Activated T-cell treated with anti-CD3 and anti-CD28 coated beads, Interleukin-2, amount 50 U/mL, for 4 hours (primary cell): Measurements from ENCODE around the gene CCDC137. TPM values are rescaled to one million over a fixed set of nuclear protein-coding genes. Genes with fewer than 3 reads are reported as not detected.

Source experiments
- ATAC-seq, 2 donors: fragments of 200-7000 bp; cut with Tn5 transposase; one replicate each; pipeline ENCODE4 v1.10.0; 2021
- DNase-seq: peaks from one replicate; pipeline ENCODE4 v3.0.0-alpha.2; 2020
- H3K27me3 Mint-ChIP-seq: one replicate; pipeline ENCODE4 v1.8.0; 2021; ENCODE audit warnings: low read depth, mixed read lengths
- H3K36me3 Mint-ChIP-seq: one replicate; pipeline ENCODE4 v1.8.0; 2022; ENCODE audit warnings: mixed read lengths; ENCODE audit not compliant: insufficient read depth
- H3K4me1 Mint-ChIP-seq: one replicate; pipeline ENCODE4 v1.8.0; 2021; ENCODE audit warnings: low read depth, mixed read lengths
- H3K4me3 Mint-ChIP-seq: one replicate; pipeline ENCODE4 v1.8.0; 2021; ENCODE audit warnings: mild to moderate bottlenecking, moderate library complexity, mixed read lengths
- H3K9me3 Mint-ChIP-seq: one replicate; pipeline ENCODE4 v1.8.0; 2021; ENCODE audit warnings: mixed read lengths
- total RNA-seq, 3 donors: library from RNA; stranded (reverse); gene quantifications; one replicate each; pipeline ENCODE4 v1.2.1, GENCODE V29; 2021

Gene CCDC137
- total RNA-seq, 3 donors from 2014 or later: 82.9 to 91.9 (median 84.9) TPM

DNA sequence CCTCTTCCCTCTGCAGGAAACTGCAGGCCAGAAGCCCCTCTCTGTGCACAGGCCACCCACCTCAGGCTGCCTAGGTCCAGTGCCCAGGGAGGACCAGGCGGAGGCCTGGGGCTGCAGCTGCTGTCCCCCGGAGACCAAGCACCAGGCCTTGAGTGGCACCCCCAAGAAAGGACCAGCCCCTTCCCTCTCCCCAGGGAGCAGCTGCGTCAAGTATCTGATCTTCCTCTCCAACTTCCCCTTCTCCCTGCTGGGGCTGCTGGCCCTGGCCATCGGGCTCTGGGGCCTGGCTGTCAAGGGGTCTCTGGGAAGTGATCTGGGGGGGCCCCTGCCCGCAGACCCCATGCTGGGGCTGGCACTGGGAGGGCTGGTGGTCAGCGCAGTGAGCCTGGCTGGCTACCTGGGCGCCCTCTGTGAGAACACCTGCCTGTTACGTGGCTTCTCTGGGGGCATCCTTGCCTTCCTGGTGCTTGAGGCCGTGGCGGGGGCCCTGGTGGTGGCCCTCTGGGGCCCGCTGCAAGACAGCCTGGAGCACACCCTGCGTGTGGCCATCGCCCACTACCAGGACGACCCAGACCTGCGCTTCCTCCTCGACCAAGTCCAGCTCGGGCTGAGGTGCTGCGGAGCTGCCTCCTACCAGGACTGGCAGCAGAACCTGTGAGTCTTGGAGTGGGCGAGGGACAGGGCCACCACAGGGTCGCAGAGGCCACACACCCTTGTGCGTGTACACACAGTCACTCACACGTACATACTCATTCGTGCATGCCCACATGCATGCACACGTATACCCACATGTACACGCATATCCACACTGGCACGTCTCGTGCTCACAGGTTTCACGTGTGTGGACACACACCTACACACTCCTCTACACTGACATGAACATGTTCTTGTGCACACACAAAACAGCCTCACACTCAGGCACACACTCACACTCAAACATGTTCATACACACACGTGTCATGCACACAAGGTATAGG, 21.3 kb upstream of the CCDC137 start:
- Mint-ChIP-seq H3K36me3 (no peaks in the 10 kb centered on the region), H3K27me3 (peaks cover 21% of the 10 kb centered on the region), H3K4me3 (no peak overlapping the region), H3K9me3 (no peaks in the 10 kb centered on the region), H3K4me1 (no peaks in the 10 kb centered on the region)
- DNase-seq (no peak), ATAC-seq (no peak)

DNA sequence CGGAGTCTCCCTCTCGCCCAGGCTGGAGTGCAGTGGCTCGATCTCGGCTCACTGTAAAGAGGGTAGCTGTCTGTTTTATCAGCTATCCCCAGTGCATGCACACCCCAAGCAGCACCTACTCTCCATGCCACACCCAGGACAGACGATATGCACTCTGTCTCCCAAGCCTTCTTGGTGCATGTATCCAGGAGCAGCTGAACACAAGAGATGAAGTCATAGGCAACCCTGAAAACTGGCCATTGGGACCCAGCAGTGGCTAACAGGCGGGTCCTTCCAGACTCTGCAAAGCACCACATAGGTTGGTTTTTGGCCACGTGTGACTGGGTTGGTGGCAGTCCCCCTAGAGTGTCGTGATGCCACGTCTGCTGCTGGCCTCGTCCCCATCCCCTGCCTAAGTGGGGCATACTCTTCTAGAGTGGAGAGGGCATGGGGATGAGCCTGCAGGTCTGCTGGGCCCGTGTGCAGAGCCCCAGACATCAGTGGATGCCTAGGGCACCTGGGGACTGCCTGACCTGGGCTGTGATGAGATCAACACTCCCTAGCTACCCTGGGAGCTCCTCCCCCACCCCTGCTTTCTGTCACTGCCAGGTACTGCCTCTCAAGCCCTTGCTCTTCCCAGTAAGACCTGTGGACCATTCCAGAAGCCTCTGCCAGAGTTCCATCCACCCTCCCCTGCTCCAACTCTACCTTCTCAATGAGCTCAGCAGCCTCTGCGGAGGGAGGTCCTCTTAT, 19.5 kb upstream of the CCDC137 start:
- H3K27me3 Mint-ChIP-seq: peaks cover 27% of the 10 kb centered on the region
- no peak for ATAC-seq
- no peaks in the 10 kb centered on the region for H3K9me3 Mint-ChIP-seq
- no peak for DNase-seq
- H3K4me3 Mint-ChIP-seq: no peak overlapping the region
- no peaks in the 10 kb centered on the region for H3K36me3 Mint-ChIP-seq
- H3K4me1 Mint-ChIP-seq: no peaks in the 10 kb centered on the region

- no peaks in the 10 kb centered on the region for H3K4me1 Mint-ChIP-seq
- H3K9me3 Mint-ChIP-seq: no peaks in the 10 kb centered on the region
Observed at GRCh38 chr17:81647640-81648012, 18.9 kb upstream of the CCDC137 start.

GRCh38 chr17:81648013-81648706, 18.4 kb upstream of the CCDC137 start:
- H3K9me3 Mint-ChIP-seq: no peaks in the 10 kb centered on the region
- no peaks in the 10 kb centered on the region for H3K4me1 Mint-ChIP-seq
- no peak for ATAC-seq
- H3K4me3 Mint-ChIP-seq: no peak overlapping the region
- no peaks in the 10 kb centered on the region for H3K36me3 Mint-ChIP-seq
- DNase-seq: no peak
- H3K27me3 Mint-ChIP-seq: peaks cover 27% of the 10 kb centered on the region

More at GRCh38 chr17:81647640-81648012, 18.9 kb upstream of the CCDC137 start:
- DNase-seq (no peak), ATAC-seq (peak in 1 of 2 donors; percentile 28)
- Mint-ChIP-seq H3K36me3 (no peaks in the 10 kb centered on the region), H3K27me3 (peaks cover 27% of the 10 kb centered on the region), H3K4me3 (no peak overlapping the region)

DNA sequence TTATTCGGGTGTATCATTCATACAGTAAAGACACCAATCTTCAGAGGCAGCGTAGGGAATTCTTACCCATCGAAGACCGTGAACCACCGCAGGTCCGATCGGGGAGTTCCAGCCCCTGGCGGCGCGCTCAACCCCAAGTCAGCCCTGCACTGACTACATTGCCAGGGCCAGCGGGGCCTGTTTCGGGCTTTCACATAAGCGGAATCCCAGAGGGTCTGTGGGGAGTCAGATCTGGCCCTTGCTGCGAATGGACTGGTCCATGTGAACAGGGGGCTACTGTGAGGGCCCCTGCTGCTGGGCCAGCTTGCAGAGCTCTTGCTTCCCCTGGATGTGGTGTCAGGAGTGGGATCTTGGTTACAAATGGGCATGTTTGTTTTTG, 17.8 kb upstream of the CCDC137 start:
- Mint-ChIP-seq H3K4me1 (peaks cover 3% of the 10 kb centered on the region), H3K9me3 (no peaks in the 10 kb centered on the region), H3K36me3 (no peaks in the 10 kb centered on the region), H3K27me3 (peaks cover 29% of the 10 kb centered on the region), H3K4me3 (no peak overlapping the region)
- no peak for ATAC-seq
- DNase-seq: no peak

- Mint-ChIP-seq H3K36me3 (no peaks in the 10 kb centered on the region), H3K4me3 (no peak overlapping the region), H3K9me3 (no peaks in the 10 kb centered on the region), H3K27me3 (peaks cover 31% of the 10 kb centered on the region), H3K4me1 (peaks cover 3% of the 10 kb centered on the region)
- DNase-seq (no peak), ATAC-seq (no peak)
Observed at GRCh38 chr17:81650951-81651350, 15.6 kb upstream of the CCDC137 start.

DNA sequence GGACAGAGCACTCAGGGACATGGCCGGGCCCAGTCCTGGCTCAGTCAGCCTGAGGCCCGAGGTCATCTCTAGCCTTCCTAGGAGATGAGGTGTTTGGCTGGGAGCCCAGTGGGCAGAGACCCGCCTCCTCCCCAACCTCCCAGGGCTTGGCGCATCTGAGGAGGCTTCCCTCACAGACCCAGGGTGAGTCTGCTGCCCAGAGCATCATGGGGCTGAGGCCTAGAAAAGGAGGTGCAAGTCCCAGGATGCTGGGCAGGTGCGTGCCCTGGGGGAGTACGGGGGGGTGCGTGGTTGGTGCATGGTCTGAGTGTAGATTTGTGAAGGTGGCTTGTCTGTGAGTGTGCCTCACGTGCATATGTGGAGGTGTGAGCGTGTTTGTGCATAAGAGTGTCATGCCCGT, 14.8 kb upstream of the CCDC137 start:
- Mint-ChIP-seq H3K4me1 (peaks cover 3% of the 10 kb centered on the region), H3K9me3 (no peaks in the 10 kb centered on the region), H3K27me3 (peaks cover 31% of the 10 kb centered on the region), H3K36me3 (no peaks in the 10 kb centered on the region), H3K4me3 (no peak overlapping the region)
- DNase-seq (no peak), ATAC-seq (no peak)

- DNase-seq: no peak
- no peaks in the 10 kb centered on the region for H3K36me3 Mint-ChIP-seq
Observed at GRCh38 chr17:81652906-81653771, 13.4 kb upstream of the CCDC137 start.

DNA sequence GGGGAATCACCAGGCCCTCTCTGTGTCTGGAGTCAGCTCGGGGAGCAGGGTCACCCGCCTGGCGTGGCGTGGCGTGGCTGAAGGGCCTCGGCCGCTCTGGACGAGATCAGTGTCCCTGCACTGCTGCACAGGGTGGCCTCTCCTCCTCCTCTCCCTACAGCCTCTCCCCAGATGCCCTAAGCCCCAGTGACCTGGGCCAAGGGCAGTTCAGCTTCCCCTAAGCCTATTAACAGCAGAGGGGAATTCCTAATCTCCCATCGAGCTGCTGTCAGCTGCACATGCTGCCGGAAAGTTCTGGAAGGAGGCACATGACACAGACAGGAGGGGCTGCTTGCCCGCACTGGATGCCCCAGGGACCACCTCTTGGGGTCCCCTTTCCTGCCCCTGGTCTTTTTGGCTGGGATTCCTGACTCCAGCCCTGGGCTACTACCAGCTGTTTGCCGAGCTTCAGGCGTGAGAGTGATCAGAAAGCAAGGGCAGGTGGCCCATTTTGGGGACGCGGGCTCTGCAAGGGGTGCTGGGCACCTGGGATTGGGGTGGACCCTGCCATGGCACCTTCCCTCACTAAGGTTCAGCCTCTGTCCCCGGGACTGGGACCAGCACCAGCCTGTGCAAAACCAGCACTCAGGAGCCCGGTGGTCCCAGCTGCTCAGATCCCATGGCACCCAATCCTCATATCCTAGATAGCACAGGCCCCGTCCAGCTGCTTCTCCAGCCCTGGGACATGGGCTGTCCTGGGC, 11.0 kb upstream of the CCDC137 start:
- peaks cover 10% of the 10 kb centered on the region for H3K27me3 Mint-ChIP-seq
- no peaks in the 10 kb centered on the region for H3K36me3 Mint-ChIP-seq
- no peaks in the 10 kb centered on the region for H3K9me3 Mint-ChIP-seq
- no peak for ATAC-seq
- DNase-seq: no peak
- peaks cover 10% of the 10 kb centered on the region for H3K4me1 Mint-ChIP-seq
- no peak overlapping the region for H3K4me3 Mint-ChIP-seq

More at GRCh38 chr17:81652906-81653771, 13.4 kb upstream of the CCDC137 start:
- Mint-ChIP-seq H3K4me3 (peak overlapping the region; percentile 60), H3K27me3 (peaks cover 23% of the 10 kb centered on the region), H3K9me3 (no peaks in the 10 kb centered on the region), H3K4me1 (peaks cover 10% of the 10 kb centered on the region)
- ATAC-seq: peak; percentile 75 to 82

- no peak for ATAC-seq
- H3K9me3 Mint-ChIP-seq: no peaks in the 10 kb centered on the region
- peaks cover 10% of the 10 kb centered on the region for H3K4me1 Mint-ChIP-seq
- H3K36me3 Mint-ChIP-seq: no peaks in the 10 kb centered on the region
- peaks cover 10% of the 10 kb centered on the region for H3K27me3 Mint-ChIP-seq
- no peak for DNase-seq
- no peak within 1 kb of the TSS for H3K4me3 Mint-ChIP-seq
Observed at GRCh38 chr17:81656118-81656743, 10.3 kb upstream of the CCDC137 start, which contains the start of gene PDE6G. TSS of gene PDE6G (minus strand) at chr17:81656542. CDS start at chr17:81653305, 3,237 bp downstream.

- Mint-ChIP-seq H3K4me3 (no peak overlapping the region), H3K36me3 (no peaks in the 10 kb centered on the region), H3K4me1 (peaks cover 10% of the 10 kb centered on the region), H3K9me3 (no peaks in the 10 kb centered on the region), H3K27me3 (peaks cover 6% of the 10 kb centered on the region)
- no peak for ATAC-seq
- DNase-seq: no peak
Observed at GRCh38 chr17:81656835-81657234, 9.7 kb upstream of the CCDC137 start.

GRCh38 chr17:81659038-81659437, 7.5 kb upstream of the CCDC137 start:
- Mint-ChIP-seq H3K9me3 (no peaks in the 10 kb centered on the region), H3K4me3 (no peak overlapping the region), H3K36me3 (no peaks in the 10 kb centered on the region), H3K27me3 (no peaks in the 10 kb centered on the region), H3K4me1 (peaks cover 13% of the 10 kb centered on the region)
- DNase-seq (no peak), ATAC-seq (no peak)

GRCh38 chr17:81660441-81660840, 6.1 kb upstream of the CCDC137 start:
- Mint-ChIP-seq H3K4me3 (no peak overlapping the region), H3K4me1 (peaks cover 22% of the 10 kb centered on the region), H3K27me3 (no peaks in the 10 kb centered on the region), H3K9me3 (no peaks in the 10 kb centered on the region), H3K36me3 (peaks cover 5% of the 10 kb centered on the region)
- ATAC-seq (no peak), DNase-seq (no peak)
